Colonic mucosa (tissue), 4 donors: ENCODE data around the gene IGLL1. TPM values are rescaled to one million over a fixed set of nuclear protein-coding genes. Genes with fewer than 3 reads are reported as not detected.

Source experiments
- DNase-seq: peaks from one replicate; pipeline ENCODE4 v3.0.0-alpha.2; 2020
- H3K27ac ChIP-seq: fragments of 200-600 bp; one replicate; pipeline ENCODE4 v1.8.0; 2021
- H3K27me3 ChIP-seq: fragments of 200-600 bp; one replicate; pipeline ENCODE4 v1.8.0; 2021
- H3K36me3 ChIP-seq: fragments of 200-600 bp; one replicate; pipeline ENCODE4 v1.8.0; 2021
- H3K4me1 ChIP-seq: fragments of 200-600 bp; one replicate; pipeline ENCODE4 v1.8.0; 2021; ENCODE audit warnings: mild to moderate bottlenecking
- H3K4me3 ChIP-seq: fragments of 200-600 bp; one replicate; pipeline ENCODE4 v1.8.0; 2021
- H3K9ac ChIP-seq, 2 donors: one replicate each; pipeline ENCODE4 v1.7.0; 2013; ENCODE audit warnings: control low read depth in 2 of 2, low read depth in 2 of 2, low read length in 2 of 2
- H3K9me3 ChIP-seq: fragments of 200-600 bp; one replicate; pipeline ENCODE4 v1.8.0; 2021
- CTCF ChIP-seq: fragments of 200-600 bp; IDR thresholded peaks from one replicate; pipeline ENCODE4 v1.8.0; 2022; ENCODE audit warnings: antibody characterized with exemption, mild to moderate bottlenecking
- intact Hi-C: fragments of 100-400 bp; cut with DNase I; formaldehyde crosslinking; loops from one replicate; pipeline ENCODE4 v1.14.1; 2022
- total RNA-seq, 2 donors: library from RNA; stranded (reverse); fragmentation: NEBNext Ultra II Directional in 1 of 2; extraction: Animal tissue kit (Norgen Biotek cat#: 25700) in 1 of 2; gene quantifications; one replicate each; pipeline ENCODE4 v1.2.1, GENCODE V29; 2021
- donor health status: healthy.
- donor health status: DM: no; HTN: no; CAD: no.
- donor health status: DM: no; HTN: no; CAD: no.

IGLL1 gene
- total RNA-seq, 2 donors from 2014 or later = not detected

GRCh38 chr22:23553438-23553837 lies 26.7 kb downstream of the IGLL1 start:
- no peak overlapping the region for H3K27ac ChIP-seq
- H3K27me3 ChIP-seq = no peaks in the 10 kb centered on the region
- no peak for TF ChIP-seq CTCF
- H3K9ac ChIP-seq = no peak overlapping the region
- DNase-seq = no peak
- H3K9me3 ChIP-seq = no peaks in the 10 kb centered on the region
- H3K36me3 ChIP-seq = no peaks in the 10 kb centered on the region
- intact Hi-C loops = no loop called here
- H3K4me1 ChIP-seq = no peaks in the 10 kb centered on the region
- H3K4me3 ChIP-seq = no peak overlapping the region

- no peak overlapping the region for H3K27ac ChIP-seq
- TF ChIP-seq CTCF = no peak
- no peaks in the 10 kb centered on the region for H3K36me3 ChIP-seq
- intact Hi-C loops = no loop called here
- H3K9me3 ChIP-seq = no peaks in the 10 kb centered on the region
- no peaks in the 10 kb centered on the region for H3K27me3 ChIP-seq
- H3K9ac ChIP-seq = no peak overlapping the region
- H3K4me3 ChIP-seq = no peak overlapping the region
- DNase-seq = no peak
- no peaks in the 10 kb centered on the region for H3K4me1 ChIP-seq
Observed at GRCh38 chr22:23552573-23552972, 27.5 kb downstream of the IGLL1 start.

DNA sequence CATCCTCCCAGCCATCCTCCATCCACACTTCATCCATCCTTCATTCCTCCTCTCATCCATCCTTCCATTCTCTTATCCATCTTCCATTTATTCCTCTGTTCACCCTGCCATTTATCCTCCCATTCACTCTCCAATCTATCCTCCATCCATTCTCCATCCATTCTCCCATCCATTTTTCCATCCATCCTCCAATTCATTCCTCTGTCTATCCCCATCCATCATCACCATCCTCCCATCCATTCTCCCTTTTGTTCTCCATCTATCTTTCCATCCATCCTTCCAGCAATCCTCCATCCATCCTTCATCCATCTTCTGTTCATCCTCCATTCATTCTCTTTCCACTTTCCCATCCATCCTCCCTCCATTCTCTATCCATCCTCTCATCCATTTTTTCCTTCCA lies 28.7 kb downstream of the IGLL1 start:
- intact Hi-C loops = no loop called here
- H3K4me1 ChIP-seq = no peaks in the 10 kb centered on the region
- no peak overlapping the region for H3K9ac ChIP-seq
- no peak overlapping the region for H3K27ac ChIP-seq
- no peak for TF ChIP-seq CTCF
- no peak overlapping the region for H3K4me3 ChIP-seq
- no peaks in the 10 kb centered on the region for H3K9me3 ChIP-seq
- DNase-seq = no peak
- H3K27me3 ChIP-seq = no peaks in the 10 kb centered on the region
- no peaks in the 10 kb centered on the region for H3K36me3 ChIP-seq

- no peak for TF ChIP-seq CTCF
- Histone ChIP-seq H3K4me3 (no peak overlapping the region), H3K27me3 (no peaks in the 10 kb centered on the region), H3K9ac (no peak overlapping the region), H3K9me3 (no peaks in the 10 kb centered on the region), H3K27ac (no peak overlapping the region), H3K36me3 (no peaks in the 10 kb centered on the region), H3K4me1 (no peaks in the 10 kb centered on the region)
- DNase-seq = no peak
- intact Hi-C loops = no loop called here
Observed at GRCh38 chr22:23550049-23550650, 29.9 kb downstream of the IGLL1 start.

- no peaks in the 10 kb centered on the region for H3K9me3 ChIP-seq
- no peak for DNase-seq
- no peaks in the 10 kb centered on the region for H3K4me1 ChIP-seq
- H3K27me3 ChIP-seq = no peaks in the 10 kb centered on the region
- H3K4me3 ChIP-seq = no peak overlapping the region
- no peak overlapping the region for H3K9ac ChIP-seq
- intact Hi-C loops = loop anchor here (10.0 kb wide), 1 partner anchor 234 kb away; no protein-coding TSS in a partner anchor
- TF ChIP-seq CTCF = no peak
- H3K36me3 ChIP-seq = no peaks in the 10 kb centered on the region
- H3K27ac ChIP-seq = no peak overlapping the region
Observed at GRCh38 chr22:23549198-23549595, 30.9 kb downstream of the IGLL1 start.
